ENCODE measurements around the gene PNKP.

Gene PNKP

DNA sequence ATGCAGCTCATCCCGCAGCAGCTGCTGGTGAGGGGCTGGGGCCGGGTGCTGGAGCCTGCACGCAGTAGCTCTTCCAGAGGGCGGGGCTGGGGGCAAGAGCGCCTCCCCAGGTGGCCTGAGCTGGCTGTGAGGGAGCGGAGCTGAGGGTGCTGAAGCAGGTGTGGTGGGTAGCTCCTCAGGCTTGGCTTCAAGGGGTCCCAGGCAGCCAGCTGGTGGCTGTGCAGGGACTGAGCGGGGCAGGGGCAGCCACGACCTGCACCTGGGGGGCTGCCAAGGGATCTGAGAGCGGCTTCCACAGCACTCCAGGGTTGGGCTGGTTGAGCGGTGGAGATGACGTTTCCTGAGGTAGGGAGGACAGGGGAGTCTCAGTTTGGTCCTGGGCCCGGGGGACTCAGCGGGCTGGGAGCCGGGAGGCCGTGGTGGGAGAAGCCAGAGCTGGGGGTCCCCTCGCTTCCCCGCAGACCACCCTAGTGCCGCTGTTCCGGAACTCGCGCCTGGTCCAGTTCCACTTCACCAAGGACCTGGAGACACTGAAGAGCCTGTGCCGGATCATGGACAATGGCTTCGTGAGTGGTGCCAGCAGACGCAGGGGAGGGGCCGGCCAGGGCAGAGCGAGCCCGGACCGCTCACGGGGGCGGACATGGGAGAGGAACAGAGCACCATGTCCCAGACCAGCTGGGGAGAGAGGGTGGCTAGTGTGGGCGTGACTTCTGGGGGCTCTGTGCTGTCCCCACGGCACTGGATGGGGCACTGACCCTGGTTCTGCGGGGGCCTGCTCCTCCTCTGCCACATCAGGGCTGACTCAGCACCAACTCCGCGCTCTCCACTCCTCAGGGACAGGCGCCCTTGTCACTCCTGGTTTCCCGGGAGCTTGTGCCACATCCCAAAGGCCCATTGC lies 9.0 kb downstream of the PNKP start:
- DNase-seq: no peak

DNA sequence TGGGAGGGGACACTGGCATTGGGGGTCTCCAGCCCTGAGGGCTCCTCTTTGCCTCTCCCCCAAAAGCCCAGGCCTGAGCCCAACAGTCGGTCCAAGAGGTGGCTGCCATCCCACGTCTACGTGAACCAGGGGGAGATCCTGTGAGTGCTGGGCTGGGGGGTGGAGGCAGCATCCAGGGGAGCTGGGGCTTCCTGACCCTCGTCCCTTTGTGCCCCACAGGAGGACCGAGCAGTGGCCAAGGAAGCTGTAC lies 9.6 kb downstream of the PNKP start:
- DNase-seq: no peak

DNA sequence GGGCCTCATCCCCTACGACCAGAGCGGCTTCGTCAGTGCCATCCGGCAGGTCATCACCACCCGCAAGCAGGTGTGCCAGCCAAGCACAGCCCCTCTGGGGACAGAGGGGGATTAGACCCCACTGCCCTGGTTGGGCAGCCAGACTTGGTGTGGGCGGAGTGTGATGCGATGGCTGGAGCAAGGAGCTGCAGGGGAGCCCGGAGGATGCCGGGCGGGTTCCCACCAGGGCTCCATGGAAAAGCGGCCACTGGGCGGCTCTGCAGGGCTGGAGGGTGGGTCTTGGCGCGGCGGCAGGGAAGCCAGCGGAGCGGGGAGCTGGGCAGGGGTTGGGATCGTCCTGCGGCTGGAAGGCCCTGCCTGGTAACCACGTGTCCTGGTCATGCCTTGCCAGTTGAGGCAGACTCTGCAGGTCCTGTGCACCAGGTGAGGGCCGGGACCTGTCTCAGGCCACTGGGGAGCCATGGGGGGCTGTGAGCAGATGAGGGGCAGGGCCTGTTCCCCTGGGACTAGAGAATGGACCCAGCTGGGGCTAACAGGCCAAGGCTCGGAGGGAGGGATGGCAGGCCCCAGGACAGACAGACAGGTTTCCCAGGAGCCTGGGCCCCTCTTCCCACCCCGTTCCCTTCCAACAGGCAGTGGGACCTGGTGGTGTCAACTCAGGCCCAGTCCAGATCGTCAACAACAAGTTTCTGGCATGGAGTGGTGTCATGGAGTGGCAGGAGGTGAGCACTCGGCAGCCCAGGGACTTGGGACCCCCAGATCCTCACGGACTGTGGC lies 10.1 kb downstream of the PNKP start:
- no peak for DNase-seq

DNA sequence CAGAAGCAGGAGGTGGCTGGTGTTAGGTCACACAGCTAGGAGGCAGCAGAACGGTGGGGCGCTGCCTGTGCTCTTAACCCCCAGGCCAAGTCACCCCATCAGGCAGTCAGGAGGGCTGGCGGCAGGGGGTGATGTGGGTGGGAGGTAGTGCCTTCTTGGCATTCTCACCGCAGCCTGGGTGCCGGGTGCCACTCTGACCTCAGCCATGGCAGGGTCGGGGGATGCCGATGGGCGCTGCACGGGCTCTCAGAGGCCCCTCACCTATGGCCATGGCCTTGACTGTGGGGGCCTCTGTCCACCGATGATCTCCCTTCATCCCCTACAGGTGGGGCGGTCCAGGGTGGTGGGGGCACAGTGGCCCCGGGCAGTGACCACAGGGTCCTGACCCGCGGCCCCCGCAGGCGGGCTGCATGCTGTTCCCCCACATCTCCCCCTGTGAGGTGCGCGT lies 10.8 kb downstream of the PNKP start:
- DNase-seq: no peak

DNA sequence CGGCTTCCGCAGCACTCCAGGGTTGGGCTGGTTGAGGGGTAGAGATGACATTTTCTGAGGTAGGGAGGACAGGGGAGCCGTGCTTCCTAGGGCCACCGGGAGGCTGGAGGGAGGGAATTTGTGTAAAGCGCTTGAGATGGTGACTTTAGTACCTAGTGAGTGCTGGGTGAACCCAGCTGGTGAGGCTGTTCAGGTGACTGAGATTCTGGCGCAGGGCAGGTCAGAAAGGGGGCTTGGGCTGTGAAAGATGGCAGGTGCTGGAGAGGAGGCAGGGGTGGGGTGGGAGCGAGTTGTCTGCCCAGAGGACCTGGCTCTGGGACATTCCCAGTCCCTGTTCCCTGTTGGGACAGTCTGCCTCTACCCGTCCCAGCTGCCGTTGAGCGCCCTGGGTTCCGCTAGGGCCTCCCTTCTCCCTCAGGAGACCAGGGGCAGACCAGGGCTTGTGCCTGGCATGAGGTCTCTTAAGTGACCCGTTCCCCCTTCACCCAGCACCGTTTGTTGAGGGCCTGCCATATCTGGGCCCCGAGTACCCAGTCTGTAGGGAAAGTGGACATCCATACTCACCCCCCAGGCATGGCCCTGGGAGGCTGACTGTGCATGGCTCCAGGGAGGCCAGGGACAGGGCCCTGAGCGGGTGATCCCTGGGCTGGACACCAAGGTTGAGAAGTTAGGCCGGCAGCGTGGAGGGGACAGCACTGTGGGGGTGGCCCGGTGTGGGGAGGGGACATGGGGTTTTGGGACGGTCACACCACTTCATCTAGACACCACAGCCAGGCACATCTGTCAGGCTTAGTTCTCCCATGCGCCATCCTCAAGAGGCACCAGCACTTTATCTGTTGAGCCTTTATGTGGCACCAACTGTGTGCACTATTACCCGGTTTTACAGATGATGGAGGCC lies 11.5 kb downstream of the PNKP start:
- DNase-seq: no peak

DNA sequence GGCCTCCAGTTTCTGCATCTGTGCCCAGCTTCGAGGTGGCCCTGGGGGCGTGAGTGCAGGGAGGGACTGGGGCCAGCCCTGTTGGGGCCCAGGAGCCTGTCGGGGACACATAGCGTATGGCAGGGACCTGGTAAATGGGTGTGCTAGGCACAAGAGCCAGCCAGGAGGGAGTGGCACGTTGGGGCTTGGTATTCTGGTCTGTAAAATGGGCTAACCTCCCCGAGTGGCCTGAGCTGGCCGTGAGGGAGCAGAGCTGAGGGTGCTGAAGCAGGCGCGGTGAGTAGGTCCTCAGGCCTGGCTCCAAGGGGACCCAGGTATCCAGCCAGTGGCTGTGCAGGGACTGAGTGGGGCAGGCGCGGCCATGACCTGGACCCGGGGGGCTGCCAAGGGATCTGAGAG lies 12.1 kb downstream of the PNKP start:
- no peak for DNase-seq

DNA sequence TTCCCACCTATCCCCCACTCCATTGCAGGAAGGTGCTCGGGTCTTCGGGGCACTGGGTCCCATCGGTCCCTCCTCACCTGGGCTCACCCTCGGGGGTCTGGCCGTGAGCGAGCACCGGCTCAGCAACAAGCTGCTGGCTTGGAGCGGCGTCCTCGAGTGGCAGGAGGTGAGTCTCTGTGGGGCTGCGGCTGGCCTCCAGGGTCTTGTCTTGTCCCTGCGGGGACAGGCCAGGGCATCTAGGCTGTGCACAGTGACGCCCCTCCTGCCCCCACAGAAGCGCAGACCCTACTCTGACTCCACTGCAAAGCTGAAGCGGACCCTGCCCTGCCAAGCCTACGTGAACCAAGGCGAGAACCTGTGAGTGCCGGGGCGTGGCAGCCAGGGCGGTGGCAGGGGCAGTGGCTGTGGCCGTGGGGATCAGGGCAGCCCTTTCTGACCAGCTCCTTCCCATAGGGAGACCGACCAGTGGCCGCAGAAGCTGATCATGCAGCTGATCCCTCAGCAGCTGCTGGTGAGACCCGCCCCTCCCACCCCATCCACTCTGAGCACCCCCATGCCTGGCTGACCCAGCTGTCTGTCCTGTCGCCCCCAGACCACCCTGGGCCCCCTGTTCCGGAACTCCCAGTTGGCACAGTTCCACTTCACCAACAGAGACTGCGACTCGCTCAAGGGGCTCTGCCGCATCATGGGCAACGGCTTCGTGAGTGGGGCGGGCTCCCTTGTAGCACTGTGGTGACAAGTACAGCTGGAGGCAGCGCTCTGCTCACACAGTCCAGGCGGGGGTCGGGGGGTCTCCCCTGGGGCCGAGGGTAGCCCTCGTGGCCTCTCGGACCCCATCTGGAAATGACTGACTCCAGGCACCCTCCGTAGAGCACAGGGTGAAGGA lies 12.8 kb downstream of the PNKP start:
- no peak for DNase-seq

DNA sequence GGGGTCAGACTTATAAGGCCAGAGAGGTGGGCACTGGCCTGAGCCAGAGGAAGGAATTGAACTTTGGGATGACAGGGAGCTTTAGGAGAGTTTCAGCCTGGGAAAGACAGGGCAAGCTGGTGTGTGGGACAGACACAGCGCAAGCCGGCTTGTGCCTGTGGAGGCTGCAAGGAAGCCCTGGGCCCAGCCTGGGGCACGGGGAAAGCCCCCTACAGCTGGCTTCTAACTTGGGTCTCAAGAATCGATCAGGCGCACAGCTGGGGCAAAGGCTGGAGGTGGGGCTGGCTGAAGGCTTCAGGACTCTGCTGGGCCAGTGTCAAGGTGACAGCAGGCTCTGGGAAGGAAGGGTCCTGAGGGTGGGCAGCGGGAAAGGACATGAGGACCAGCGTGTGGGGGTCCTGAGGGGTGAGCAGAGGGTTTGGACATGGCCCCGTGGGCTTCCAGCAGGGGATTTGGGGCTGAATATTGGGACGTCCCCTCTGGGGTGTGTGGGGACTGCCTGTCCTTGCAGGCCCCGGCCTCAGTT lies 13.5 kb downstream of the PNKP start:
- no peak for DNase-seq

DNA sequence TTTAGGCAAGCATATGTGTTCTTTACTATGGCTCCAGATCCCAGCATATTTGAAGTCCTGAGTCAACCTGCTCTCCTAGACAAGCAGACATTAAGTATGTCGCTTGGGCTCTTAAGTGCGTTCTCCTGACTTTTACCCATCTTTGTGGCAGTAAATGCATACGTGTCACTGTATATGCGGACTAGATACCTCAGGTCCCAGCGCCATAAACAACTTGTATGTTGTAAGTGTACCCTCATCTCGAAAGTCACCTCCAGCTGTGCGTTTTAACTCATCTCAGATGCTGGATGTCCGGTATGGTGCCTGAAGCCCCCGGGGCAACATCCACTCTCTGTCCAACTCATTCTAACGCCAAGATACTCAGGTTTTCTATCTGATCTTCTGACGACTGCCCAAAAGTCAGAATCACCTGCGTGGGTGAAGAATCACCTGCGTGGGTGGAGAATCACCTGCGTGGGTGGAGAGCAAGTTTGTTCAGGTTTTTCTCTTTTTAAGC lies 14.7 kb downstream of the PNKP start:
- peak; percentile 22 for DNase-seq

DNA sequence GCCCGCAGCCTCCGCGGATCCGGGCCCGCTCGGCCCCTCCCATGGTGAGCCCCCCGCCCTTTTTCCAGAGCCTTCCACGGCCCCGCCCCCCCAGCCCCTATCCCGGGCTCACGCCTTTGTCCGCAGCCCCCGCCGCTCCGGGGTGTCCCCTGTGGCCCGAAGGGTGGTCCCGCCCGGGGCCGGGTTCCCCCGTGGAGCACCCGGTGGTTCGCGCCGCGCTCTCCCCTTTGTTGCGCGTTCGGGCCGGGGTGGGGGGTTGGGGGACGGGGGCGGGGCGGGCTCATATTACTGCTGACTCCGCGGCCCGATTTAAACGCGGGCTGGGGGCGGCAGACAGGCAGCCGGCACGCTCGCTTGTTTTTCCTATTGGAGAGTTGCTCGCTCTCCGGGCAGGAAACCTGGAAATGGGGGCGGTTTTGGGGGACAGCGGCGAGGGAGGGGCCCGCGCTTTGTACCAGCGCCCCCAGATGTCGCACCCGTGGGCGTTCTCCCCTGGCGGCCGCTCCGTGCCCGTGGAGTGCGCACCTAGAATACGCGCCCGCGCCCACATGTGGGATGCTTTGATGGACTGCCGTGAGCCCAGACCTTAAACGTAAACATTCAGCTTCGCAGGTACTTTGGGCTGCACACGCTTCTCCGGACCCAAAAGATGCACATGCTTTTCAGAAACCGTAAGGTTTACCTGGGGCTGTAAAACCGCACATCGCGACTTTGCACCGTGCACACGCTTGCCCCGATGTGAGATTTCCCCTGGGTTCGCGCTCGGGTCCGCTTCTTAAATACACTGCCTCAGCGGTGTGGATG lies 15.7 kb downstream of the PNKP start:
- DNase-seq: peak; percentile 40

DNA sequence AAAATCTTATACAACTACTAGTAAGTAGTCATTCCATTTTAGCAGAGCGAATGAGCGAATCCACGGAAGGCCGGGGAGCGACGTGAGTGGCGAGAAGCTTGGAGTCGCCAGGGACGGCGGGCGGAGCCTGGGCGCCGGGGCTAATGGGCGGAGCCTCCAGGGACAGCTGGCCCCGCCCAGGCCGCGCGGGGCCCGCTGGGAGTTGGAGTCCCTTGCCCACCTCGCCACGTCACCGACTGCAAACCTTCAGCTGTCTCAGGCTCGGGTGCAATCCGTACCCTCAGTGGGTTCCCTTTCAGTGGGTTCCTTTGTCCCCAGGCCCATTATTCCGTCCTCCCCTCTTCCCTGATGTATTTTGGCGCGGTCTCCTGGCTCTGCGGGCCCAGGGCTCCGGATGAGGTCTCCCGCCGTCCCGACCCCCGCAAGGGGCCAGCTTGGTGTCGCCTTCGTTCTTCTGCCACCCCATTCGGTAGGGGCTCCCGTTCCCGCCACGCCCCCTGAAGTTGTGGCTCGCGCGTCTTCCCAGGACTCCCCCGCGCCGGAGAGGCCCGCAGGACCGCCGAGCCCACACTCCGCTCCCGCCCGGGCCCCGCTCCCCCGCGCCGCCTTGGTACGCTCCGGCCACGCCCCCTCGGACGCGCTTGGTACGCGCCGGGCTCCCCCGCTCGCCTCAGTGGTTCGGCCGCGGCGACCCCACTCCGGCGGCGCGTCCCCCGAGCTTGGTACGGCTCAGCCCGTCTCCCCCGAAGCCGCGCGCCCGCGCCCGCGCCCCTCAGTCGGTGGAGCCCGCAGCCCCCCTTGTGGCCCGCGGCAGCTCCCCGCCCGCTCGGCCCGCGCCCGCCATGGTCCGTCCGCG lies 16.7 kb downstream of the PNKP start, which contains the start of gene PTOV1:
Gene PTOV1, plus strand, starts transcription at position 673 of the 856 bp plus-strand sequence.
- peak; percentile 92 for DNase-seq

DNA sequence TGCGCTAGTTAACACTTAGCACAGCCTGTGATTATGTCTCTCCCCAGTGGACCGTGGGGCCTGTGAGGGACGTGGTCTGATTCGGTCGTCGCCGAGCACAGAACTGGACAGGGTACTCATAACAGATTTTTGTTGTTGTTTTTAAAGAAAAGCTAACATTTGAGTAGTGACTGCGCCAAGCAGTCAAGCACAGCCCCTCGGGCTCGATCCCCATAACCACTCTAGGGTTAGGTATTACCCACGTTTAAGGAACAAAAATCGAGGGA lies 17.2 kb downstream of the PNKP start:
- DNase-seq: no peak

DNA sequence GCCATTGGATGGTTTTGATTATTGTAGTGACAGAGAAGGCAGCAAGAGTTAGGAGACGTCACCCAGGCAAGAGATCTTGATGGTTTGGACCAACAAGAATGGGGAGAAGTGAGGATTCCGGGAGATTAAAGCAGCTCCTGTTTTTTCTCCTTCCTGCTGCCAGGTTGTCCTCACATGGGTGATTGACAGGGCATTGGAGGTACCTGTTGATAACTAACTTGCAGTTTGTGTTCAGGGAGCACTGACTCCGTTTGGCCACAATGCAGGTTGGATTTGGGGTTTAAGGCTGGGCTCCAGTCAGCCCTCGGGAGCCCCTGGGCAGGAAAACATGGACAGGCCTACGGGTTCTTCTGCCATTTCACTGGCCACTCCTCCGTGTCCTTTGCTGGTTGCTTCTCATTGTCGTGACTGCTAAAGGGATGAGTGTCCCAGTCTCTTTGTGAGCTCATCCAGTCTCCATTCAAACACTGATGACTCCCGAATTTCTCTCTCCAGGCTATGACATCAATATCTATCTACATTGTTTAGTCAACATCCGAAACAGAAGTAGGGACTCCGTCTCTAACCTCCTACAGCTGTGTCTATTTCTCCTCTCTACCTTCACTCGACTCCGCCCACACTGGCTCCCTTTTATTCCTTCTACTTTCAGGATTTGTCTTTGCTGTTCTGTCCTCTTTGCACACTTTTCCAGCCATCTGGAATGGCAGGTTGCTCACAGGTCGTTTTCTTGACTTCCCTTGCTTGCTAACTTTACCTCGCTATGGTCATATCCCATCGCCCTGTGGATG lies 17.7 kb downstream of the PNKP start:
- no peak for DNase-seq

DNA sequence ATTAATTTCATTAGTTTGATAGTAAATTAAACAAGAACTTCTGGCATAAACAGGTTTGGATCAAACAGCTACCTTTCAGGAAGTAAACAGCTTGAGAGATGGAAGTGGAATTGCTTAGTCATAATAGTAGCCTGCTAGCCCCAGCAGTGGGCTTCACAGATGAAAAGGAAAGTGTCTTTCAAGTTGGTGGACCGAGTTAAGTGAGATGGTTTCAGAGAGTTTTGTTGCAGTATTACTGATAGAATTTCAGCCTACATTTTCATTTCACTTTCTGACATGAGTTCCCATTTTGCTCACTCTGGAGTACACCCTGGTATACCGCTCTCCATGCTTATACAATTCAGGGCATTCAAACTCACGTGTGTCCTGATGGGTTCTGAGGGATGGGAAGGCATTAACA lies 18.4 kb downstream of the PNKP start:
- no peak for DNase-seq

DNA sequence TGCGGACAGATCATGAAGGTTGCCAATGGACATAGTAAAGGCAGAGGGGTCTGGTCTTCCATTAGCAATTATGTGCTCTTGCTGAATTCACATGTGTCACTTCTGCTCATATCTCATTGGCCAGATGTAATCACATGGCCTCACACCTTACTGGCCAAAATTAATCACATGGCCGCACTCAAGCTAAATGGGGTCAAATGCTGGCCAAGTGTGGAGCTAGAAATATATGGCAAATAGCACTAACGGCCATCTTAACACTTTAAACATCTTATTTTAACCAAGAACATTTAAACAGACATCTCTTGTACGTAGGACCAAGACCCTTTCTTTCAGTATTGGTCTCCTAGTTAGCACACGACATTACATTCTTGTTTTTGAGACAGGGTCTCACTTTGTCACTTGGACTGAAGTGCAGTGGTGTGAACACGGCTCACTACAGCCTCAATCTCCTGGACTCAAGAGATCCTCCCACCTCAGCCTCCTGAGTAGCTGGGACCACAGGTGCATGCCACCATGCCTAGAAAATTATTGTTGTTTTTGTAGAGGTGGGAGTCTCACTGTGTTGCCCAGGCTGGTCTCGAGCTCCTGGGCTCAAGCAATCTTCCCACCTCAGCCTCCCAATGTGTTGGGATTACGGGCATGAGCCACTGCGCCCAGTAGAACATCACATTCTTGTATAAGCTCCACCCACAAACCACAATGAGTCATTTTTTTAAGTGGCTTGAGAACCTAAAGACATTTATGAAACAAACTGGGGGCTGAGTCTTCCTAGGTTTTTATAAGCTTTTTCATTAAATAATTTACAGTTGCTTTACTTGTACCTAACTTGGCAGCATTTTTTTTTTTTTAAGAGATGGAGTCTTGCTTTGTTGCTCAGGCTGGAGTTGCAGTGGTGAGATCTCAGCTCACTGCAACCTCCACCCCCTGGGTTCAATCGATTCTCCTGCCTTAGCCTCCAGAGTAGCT lies 19.4 kb downstream of the PNKP start:
- DNase-seq: peak; percentile 78

DNA sequence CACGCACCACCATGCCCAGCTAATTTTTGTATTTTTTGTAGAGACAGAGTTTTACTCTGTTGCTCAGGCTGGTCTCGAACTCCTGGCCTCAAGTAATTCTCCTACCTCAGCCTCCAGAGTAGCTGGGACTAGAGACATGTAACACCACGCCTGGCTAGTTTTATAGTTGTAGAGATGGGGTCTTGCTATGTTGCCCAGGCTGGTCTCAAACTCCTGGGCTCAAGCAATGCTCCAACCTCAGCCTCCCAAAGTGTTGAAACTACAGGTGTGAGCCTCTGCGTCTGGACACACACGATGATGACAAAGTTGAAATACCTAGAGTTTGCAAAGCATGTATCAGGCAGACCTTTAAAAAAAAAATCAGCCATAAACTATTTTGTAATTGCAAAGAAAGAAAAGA lies 21.0 kb downstream of the PNKP start:
- no peak for DNase-seq

DNA sequence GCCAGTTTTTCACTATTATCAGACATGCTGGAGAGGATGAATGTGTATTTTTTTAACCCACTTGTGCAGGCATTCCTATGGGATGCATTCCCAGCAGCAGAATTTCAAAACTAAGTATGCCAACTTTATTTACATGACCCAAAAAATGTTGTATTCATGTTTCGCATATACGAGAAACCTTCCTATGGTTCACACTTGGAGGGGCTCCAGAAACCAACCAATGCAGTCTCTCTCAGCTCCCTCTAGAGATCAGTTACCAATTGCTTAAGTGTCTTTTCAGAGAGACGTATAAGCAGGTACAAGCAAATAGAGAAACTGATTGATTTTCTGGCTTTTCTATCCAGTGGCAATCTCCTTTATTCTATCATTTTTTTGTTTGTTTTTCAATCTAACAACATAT lies 22.0 kb downstream of the PNKP start:
- no peak for DNase-seq
